ACC112 (cell line): ENCODE results near the gene CCDC40.

Experiments used
- H2AFZ ChIP-seq: fragments of 200-600 bp; sonication (generic); one replicate; pipeline ENCODE4 v1.6.0; 2017; ENCODE audit warnings: antibody characterized with exemption, low read length; ENCODE audit not compliant: unreplicated experiment
- H3K27ac ChIP-seq: fragments of 200-600 bp; sonication (generic); 2 replicates; pipeline ENCODE4 v1.5.1; 2014; ENCODE audit warnings: low read depth, mild to moderate bottlenecking, antibody characterized with exemption, low read length, moderate library complexity
- H3K27me3 ChIP-seq: fragments of 200-600 bp; sonication (generic); 2 replicates; pipeline ENCODE4 v1.6.1; 2014; ENCODE audit warnings: mild to moderate bottlenecking, antibody characterized with exemption, low read length, moderate library complexity, mixed read lengths; ENCODE audit not compliant: insufficient read depth
- H3K36me3 ChIP-seq: fragments of 200-600 bp; sonication (generic); 2 replicates; pipeline ENCODE4 v1.6.1; 2016; ENCODE audit warnings: mild to moderate bottlenecking, antibody characterized with exemption, low read length, moderate library complexity, mixed read lengths; ENCODE audit not compliant: insufficient read depth
- H3K4me1 ChIP-seq: fragments of 200-600 bp; sonication (generic); one replicate; pipeline ENCODE4 v1.6.1; 2016; ENCODE audit warnings: low read length, mixed read lengths; ENCODE audit not compliant: insufficient read depth, unreplicated experiment, control insufficient read depth
- H3K4me3 ChIP-seq: fragments of 200-600 bp; sonication (generic); 2 replicates; pipeline ENCODE4 v1.5.1; 2014; ENCODE audit warnings: mild to moderate bottlenecking, low read depth, low read length
- H3K79me2 ChIP-seq: fragments of 200-600 bp; sonication (generic); one replicate; pipeline ENCODE4 v1.6.0; 2016; ENCODE audit warnings: low read length; ENCODE audit not compliant: control insufficient read depth, unreplicated experiment, insufficient read depth

Gene CCDC40

DNA sequence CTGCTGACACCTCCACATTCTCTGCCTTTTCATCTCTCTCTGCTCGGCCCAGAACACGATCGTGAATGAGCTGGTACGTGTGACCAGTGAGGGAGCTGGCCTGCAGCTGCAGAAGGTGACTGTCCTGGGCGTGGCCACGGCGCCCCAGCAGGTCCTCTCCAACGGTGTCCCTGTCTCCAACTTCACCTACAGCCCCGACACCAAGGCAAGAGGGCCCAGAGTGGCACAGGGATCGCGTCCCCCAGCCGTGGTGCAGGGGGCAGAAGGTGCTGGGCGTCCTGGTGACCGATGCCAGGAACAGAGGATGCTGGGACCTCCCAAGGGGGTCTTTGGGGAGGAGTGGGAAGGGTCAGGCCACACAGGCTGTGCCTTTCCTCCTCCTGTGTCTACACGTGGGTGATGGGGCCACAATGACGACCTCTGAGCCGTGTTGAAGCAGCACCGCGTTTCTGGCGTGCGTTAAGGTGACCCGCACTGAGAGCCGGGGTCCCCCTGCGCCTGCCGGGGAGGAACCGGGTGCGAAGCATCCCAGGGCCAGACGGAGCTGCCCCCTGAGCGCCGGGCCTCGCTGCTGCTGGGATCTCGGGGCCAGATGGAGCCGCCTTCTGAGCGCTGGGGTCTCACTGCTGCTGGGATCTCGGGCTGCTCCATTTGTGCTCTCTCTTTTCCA is 82.3 kb downstream of the CCDC40 start:
- H3K27me3 ChIP-seq, result no peaks in the 10 kb centered on the region
- H3K36me3 ChIP-seq, result no peaks in the 10 kb centered on the region
- H2AFZ ChIP-seq, result no peak overlapping the region

GRCh38 chr17:80119271-80119791 is 82.9 kb downstream of the CCDC40 start:
- no peak overlapping the region for H3K4me3 ChIP-seq
- H3K27me3 ChIP-seq, result no peaks in the 10 kb centered on the region
- H3K36me3 ChIP-seq, result no peaks in the 10 kb centered on the region
- no peak overlapping the region for H2AFZ ChIP-seq
- no peaks in the 10 kb centered on the region for H3K79me2 ChIP-seq
- no peak overlapping the region for H3K27ac ChIP-seq
- H3K4me1 ChIP-seq, result no peaks in the 10 kb centered on the region

More for the DNA sequence above, 82.3 kb downstream of the CCDC40 start:
- H3K27ac ChIP-seq, result no peak overlapping the region
- H3K4me1 ChIP-seq, result no peaks in the 10 kb centered on the region
- H3K79me2 ChIP-seq, result no peaks in the 10 kb centered on the region
- H3K4me3 ChIP-seq, result no peak overlapping the region

DNA sequence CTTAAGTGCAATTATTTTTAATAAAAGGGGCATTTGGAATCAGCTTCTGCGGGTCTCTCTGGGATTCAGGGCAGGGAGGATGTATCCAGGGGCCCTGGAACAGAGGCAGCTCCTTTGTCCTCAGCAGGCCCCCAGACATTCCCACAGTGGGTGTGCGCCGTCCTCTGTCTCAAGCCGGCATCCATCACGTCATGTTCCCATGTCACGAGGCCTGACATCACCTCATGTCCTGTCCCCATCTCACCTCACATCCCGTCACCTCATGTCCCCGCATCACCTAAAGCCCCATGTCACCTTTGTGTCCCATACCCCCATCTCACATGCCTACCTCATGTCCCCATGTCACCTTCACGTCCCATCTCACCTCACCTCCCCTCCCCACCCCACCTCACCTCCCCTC is 83.4 kb downstream of the CCDC40 start:
- no peak overlapping the region for H3K27ac ChIP-seq
- no peaks in the 10 kb centered on the region for H3K36me3 ChIP-seq
- H3K4me3 ChIP-seq, result no peak overlapping the region
- no peaks in the 10 kb centered on the region for H3K27me3 ChIP-seq
- no peaks in the 10 kb centered on the region for H3K79me2 ChIP-seq
- no peak overlapping the region for H2AFZ ChIP-seq
- no peaks in the 10 kb centered on the region for H3K4me1 ChIP-seq

- no peaks in the 10 kb centered on the region for H3K27me3 ChIP-seq
- H3K79me2 ChIP-seq, result no peaks in the 10 kb centered on the region
- H3K4me3 ChIP-seq, result no peak overlapping the region
- H2AFZ ChIP-seq, result no peak overlapping the region
- H3K4me1 ChIP-seq, result peaks cover 13% of the 10 kb centered on the region
- no peaks in the 10 kb centered on the region for H3K36me3 ChIP-seq
- H3K27ac ChIP-seq, result no peak overlapping the region
Observed at GRCh38 chr17:80122026-80122575, 85.7 kb downstream of the CCDC40 start.

GRCh38 chr17:80122926-80123505 is 86.6 kb downstream of the CCDC40 start:
- no peaks in the 10 kb centered on the region for H3K79me2 ChIP-seq
- H3K36me3 ChIP-seq, result no peaks in the 10 kb centered on the region
- H3K27me3 ChIP-seq, result no peaks in the 10 kb centered on the region

GRCh38 chr17:80123791-80124190 is 87.3 kb downstream of the CCDC40 start:
- H2AFZ ChIP-seq, result no peak overlapping the region
- no peaks in the 10 kb centered on the region for H3K36me3 ChIP-seq
- no peak overlapping the region for H3K27ac ChIP-seq
- no peaks in the 10 kb centered on the region for H3K27me3 ChIP-seq
- H3K4me3 ChIP-seq, result no peak overlapping the region
- H3K79me2 ChIP-seq, result no peaks in the 10 kb centered on the region
- peaks cover 13% of the 10 kb centered on the region for H3K4me1 ChIP-seq

More at GRCh38 chr17:80122926-80123505, 86.6 kb downstream of the CCDC40 start:
- no peak overlapping the region for H3K27ac ChIP-seq
- no peak overlapping the region for H3K4me3 ChIP-seq
- H2AFZ ChIP-seq, result no peak overlapping the region
- H3K4me1 ChIP-seq, result peaks cover 13% of the 10 kb centered on the region

DNA sequence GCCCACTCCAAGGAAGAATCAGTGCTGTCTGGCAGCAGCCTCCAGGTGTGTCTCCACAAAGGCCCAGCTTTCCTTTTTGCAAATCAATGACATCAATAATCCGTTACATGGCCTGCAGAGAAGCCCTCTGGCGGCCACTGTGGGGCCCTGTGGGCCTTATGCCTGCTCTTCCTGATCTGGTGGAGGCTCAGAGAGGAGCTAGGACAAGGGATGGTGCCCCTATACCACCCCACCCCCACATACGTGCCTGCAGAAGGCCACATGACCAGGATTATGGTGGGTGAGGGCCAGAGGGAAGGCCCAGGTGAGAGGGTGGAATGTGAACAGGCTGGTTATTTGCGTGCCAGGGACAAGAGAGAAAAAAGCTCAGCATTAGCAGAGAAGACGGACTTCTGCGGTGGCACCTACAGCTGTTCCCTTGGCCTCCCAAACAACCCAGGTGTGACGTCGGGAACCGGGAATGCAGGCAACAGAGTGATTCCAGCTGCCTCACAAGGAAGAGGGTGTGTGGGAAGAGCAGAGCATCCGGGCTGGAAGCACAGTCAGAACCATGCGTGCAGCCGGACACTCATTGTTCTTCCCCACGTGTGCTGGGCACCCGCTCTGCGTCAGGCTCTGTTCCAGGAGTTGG is 88.0 kb downstream of the CCDC40 start:
- Histone ChIP-seq H3K4me3 (no peak overlapping the region), H3K27ac (no peak overlapping the region), H3K4me1 (peaks cover 13% of the 10 kb centered on the region), H3K27me3 (no peaks in the 10 kb centered on the region), H2AFZ (no peak overlapping the region), H3K79me2 (no peaks in the 10 kb centered on the region), H3K36me3 (no peaks in the 10 kb centered on the region)

DNA sequence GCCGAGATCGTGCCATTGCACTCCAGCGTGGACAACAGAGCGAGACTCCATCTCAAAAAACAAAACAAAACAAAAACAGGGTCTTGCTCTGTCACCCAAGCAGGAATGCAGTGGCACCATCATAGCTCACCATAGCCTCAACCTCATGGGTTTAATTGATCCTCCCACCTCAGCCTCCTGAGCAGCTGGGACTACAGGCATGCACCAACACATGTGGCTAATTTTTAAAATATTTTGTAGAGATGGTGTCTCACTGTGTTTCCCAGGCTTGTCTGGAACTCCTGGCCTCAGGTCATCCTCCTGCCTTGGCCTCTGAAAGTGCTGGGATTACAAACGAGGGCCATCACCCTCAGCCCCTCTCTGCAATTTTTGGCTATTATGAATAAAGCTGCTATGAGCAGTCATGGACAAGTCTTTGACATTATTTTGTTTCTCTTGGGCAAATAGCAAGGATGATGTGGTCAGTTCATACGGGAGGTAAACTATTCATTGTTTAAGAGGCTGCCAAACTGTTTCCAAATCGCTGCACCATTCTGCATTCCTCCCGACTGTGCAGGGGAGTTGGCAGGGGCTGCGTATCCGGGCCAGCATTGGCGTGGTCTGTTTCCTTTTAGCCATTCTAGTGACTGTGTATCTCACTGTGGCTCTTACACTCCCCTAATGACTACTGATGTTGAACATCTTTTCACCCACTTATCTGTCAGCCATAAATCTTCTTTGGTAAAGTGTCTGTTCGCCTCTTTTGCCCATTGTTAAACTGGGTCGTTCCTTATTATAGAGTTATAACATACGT is 89.4 kb downstream of the CCDC40 start:
- H3K27me3 ChIP-seq, result no peaks in the 10 kb centered on the region
- no peaks in the 10 kb centered on the region for H3K79me2 ChIP-seq
- peak overlapping the region; percentile 33 for H3K4me3 ChIP-seq
- peaks cover 13% of the 10 kb centered on the region for H3K4me1 ChIP-seq
- H2AFZ ChIP-seq, result peak overlapping the region; percentile 44
- H3K36me3 ChIP-seq, result no peaks in the 10 kb centered on the region
- H3K27ac ChIP-seq, result peak overlapping the region; percentile 43

- Histone ChIP-seq H3K36me3 (no peaks in the 10 kb centered on the region), H3K4me3 (peak overlapping the region; percentile 33), H3K27me3 (no peaks in the 10 kb centered on the region), H2AFZ (peak overlapping the region; percentile 44), H3K4me1 (peaks cover 13% of the 10 kb centered on the region), H3K27ac (peak overlapping the region; percentile 43), H3K79me2 (no peaks in the 10 kb centered on the region)
Observed at GRCh38 chr17:80126449-80126715, 89.9 kb downstream of the CCDC40 start.

- no peak overlapping the region for H3K27ac ChIP-seq
- no peaks in the 10 kb centered on the region for H3K27me3 ChIP-seq
- H3K79me2 ChIP-seq, result no peaks in the 10 kb centered on the region
- H3K36me3 ChIP-seq, result peaks cover 7% of the 10 kb centered on the region
- no peak overlapping the region for H3K4me3 ChIP-seq
- peaks cover 13% of the 10 kb centered on the region for H3K4me1 ChIP-seq
- H2AFZ ChIP-seq, result no peak overlapping the region
Observed at GRCh38 chr17:80129006-80129565, 92.6 kb downstream of the CCDC40 start.
